Uterus (tissue), 2 donors: ENCODE measurements around the gene KCND2.

Experiments
- POLR2A ChIP-seq, 2 donors: fragments of 450-650 bp; IDR thresholded peaks; one replicate each; pipeline ENCODE4 v1.6.1; 2016; ENCODE audit warnings: antibody characterized with exemption in 2 of 2, mild to moderate bottlenecking in 1 of 2, moderate library complexity in 1 of 2
- TF ChIP-seq, protein P1 (sequence below), 4 experiments: fragments of 200-600 bp in 2 of 4; fragments of 450-650 bp in 2 of 4; sonication (generic) in 2 of 4; IDR thresholded peaks; one replicate each; pipeline ENCODE4 v1.5.1; 2016 to 2019; ENCODE audit warnings: antibody characterized with exemption in 4 of 4, mild to moderate bottlenecking in 2 of 4, moderate library complexity in 1 of 4

DNA sequence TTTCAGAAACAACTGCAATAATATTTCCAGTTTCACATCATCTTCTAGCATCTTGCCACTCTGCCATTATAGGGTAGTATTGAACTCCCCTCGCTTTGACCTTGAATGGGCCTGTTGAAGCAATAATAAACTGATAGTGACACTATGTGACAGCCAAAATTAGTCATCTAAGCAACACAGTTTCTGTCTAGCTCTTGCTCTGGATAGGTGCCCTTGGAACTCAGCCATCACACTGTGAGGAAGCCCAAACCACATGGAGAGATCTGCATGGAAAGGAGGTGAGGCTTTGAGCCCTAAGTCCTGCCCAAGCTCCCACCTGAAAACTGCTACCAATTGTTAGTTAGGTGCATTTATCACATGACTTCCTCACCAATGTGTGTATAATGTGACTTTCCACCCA lies 18.1 kb upstream of the KCND2 start:
- TF ChIP-seq, protein P1, sequence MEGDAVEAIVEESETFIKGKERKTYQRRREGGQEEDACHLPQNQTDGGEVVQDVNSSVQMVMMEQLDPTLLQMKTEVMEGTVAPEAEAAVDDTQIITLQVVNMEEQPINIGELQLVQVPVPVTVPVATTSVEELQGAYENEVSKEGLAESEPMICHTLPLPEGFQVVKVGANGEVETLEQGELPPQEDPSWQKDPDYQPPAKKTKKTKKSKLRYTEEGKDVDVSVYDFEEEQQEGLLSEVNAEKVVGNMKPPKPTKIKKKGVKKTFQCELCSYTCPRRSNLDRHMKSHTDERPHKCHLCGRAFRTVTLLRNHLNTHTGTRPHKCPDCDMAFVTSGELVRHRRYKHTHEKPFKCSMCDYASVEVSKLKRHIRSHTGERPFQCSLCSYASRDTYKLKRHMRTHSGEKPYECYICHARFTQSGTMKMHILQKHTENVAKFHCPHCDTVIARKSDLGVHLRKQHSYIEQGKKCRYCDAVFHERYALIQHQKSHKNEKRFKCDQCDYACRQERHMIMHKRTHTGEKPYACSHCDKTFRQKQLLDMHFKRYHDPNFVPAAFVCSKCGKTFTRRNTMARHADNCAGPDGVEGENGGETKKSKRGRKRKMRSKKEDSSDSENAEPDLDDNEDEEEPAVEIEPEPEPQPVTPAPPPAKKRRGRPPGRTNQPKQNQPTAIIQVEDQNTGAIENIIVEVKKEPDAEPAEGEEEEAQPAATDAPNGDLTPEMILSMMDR (IDR thresholded peaks at IDR 0.05), result no peak
- TF ChIP-seq POLR2A (IDR thresholded peaks at IDR 0.05), result no peak
